ENCODE measurements around the gene STPG1. TPM values are rescaled to one million over a fixed set of nuclear protein-coding genes. Genes with fewer than 3 reads are reported as not detected.

STPG1 gene
- total RNA-seq, 1 donor from 2014 or later = 10.0 TPM

DNA sequence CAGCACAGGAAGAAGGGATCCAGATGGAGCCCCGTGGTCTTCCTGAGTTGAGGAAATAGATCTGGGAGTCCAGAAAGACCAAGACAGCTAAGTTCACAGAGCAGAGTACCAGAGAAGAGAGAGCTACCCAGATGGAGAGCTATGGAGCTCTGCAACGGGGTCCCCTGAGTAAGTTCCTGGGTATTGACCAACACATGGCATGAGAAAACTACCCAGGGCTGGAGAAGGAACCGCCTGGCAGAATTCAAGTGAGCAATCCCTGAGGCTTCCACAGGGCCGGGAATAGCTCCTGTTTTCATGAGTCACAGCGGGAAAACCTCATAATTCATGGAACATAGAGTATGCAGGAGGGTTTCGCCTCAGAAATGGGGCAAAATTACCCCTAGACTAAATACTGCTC lies 19.7 kb downstream of the STPG1 start:
- Mint-ChIP-seq H3K4me3 (ENCODE audit: unreplicated experiment) (no peak overlapping the region), H3K27me3 (ENCODE audit: unreplicated experiment) (peaks cover 4% of the 10 kb centered on the region), H3K36me3 (ENCODE audit: low read depth, unreplicated experiment) (no peaks in the 10 kb centered on the region), H3K4me1 (ENCODE audit: unreplicated experiment) (peaks cover 36% of the 10 kb centered on the region), H3K27ac (ENCODE audit: unreplicated experiment) (peak overlapping the region; percentile 68), H3K9me3 (ENCODE audit: unreplicated experiment) (no peaks in the 10 kb centered on the region)
- no peak for DNase-seq (ENCODE audit: low spot score)
- TF ChIP-seq, protein P1, sequence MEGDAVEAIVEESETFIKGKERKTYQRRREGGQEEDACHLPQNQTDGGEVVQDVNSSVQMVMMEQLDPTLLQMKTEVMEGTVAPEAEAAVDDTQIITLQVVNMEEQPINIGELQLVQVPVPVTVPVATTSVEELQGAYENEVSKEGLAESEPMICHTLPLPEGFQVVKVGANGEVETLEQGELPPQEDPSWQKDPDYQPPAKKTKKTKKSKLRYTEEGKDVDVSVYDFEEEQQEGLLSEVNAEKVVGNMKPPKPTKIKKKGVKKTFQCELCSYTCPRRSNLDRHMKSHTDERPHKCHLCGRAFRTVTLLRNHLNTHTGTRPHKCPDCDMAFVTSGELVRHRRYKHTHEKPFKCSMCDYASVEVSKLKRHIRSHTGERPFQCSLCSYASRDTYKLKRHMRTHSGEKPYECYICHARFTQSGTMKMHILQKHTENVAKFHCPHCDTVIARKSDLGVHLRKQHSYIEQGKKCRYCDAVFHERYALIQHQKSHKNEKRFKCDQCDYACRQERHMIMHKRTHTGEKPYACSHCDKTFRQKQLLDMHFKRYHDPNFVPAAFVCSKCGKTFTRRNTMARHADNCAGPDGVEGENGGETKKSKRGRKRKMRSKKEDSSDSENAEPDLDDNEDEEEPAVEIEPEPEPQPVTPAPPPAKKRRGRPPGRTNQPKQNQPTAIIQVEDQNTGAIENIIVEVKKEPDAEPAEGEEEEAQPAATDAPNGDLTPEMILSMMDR (IDR thresholded peaks at IDR 0.05; ENCODE audit: unreplicated experiment) = no peak

DNA sequence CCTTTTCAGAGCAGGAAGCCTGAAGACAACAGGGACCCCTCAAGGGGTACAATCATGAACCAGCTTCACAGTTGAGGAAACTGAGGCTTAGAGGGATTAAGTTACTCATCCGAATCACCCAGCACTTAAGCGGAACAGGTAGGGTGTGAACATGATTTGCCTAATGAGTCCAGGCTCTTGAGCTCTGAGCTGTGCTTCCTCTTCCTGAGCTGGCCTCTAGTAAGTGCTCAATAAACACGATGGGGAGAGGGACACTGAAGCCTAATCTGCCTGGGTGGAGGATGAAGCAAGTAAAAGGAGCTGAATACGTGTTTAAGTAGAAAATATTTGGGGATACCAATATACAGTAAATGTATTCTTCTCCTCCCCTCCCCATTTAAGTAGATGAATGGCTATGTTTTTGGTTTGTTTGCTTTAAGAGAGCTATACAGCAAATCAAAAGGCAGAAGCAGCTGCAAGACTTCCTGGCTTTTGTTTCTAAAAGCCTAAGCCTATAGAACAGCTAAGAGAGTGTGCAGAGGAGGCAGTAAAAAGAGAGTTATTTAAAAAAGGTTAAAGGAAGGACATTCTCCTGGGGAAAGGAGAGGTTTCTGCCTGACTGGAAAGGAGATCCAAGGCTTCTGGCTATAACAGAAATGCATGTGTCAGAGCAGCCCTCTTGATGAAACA lies 20.5 kb downstream of the STPG1 start:
- TF ChIP-seq, protein P1 (IDR thresholded peaks at IDR 0.05; ENCODE audit: unreplicated experiment) = no peak
- no peak for DNase-seq (ENCODE audit: low spot score)
- Mint-ChIP-seq H3K4me1 (ENCODE audit: unreplicated experiment) (peaks cover 36% of the 10 kb centered on the region), H3K27me3 (ENCODE audit: unreplicated experiment) (peaks cover 4% of the 10 kb centered on the region), H3K4me3 (ENCODE audit: unreplicated experiment) (no peak overlapping the region), H3K27ac (ENCODE audit: unreplicated experiment) (peak overlapping the region; percentile 68), H3K36me3 (ENCODE audit: low read depth, unreplicated experiment) (no peaks in the 10 kb centered on the region), H3K9me3 (ENCODE audit: unreplicated experiment) (no peaks in the 10 kb centered on the region)

DNA sequence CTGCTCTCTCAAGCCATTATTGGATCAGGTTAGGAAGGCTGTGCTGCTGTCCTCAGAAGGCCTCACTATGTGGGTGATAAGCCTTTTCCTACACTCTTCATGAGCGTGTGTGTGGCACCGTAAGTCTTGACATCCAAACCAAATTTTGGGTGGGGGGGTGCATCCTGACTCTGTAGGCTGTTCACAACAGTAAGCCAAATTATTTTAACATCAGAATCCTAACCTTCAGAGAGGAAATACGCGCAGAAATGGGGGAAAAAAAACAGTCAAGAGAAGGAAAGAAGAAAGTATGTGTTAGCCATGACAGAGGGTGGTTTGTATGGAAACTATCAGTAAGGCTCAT lies 21.0 kb downstream of the STPG1 start:
- no peaks in the 10 kb centered on the region for H3K9me3 Mint-ChIP-seq (ENCODE audit: unreplicated experiment)
- peaks cover 36% of the 10 kb centered on the region for H3K4me1 Mint-ChIP-seq (ENCODE audit: unreplicated experiment)
- peak overlapping the region; percentile 85 for H3K27ac Mint-ChIP-seq (ENCODE audit: unreplicated experiment)
- peaks cover 4% of the 10 kb centered on the region for H3K27me3 Mint-ChIP-seq (ENCODE audit: unreplicated experiment)
- no peak overlapping the region for H3K4me3 Mint-ChIP-seq (ENCODE audit: unreplicated experiment)
- TF ChIP-seq, protein P1 (IDR thresholded peaks at IDR 0.05; ENCODE audit: unreplicated experiment) = no peak
- H3K36me3 Mint-ChIP-seq (ENCODE audit: low read depth, unreplicated experiment) = no peaks in the 10 kb centered on the region
- DNase-seq (ENCODE audit: low spot score) = no peak

DNA sequence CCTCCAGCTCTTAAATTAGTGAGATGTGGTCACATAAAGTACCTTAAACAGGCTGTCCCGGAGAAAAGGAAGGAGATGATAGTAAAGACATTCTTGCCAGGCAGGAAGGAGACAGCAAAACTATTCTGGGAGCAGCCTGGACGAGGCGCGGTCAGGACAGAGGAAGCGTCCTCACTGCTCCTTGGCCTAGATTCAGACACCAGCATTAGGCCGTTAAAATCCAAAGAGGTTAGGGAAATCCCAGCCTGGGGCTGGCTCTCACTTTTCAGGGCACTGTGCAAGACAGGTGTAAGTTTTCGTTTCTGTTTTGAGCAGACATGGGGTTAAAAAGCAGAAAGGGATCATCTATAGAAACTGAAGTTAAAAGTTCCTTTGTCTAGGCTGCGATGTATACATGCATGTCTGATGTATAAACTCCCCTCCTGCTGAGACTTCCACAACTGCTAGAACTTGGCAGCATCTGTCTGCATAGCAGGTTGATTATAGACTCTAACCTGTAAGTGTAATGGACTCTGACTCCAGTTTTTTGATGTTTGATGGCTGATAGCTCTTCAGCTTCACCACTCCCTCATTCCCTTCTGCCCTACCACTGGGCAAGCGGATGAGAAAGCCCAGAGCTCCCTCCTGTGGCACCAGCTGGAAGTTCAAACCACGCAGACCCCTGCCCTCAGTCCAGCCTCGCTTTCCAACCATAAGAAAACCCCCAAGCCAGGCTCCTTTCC lies 21.5 kb downstream of the STPG1 start:
- Mint-ChIP-seq H3K4me1 (ENCODE audit: unreplicated experiment) (peaks cover 36% of the 10 kb centered on the region), H3K27me3 (ENCODE audit: unreplicated experiment) (peaks cover 4% of the 10 kb centered on the region), H3K36me3 (ENCODE audit: low read depth, unreplicated experiment) (no peaks in the 10 kb centered on the region), H3K4me3 (ENCODE audit: unreplicated experiment) (no peak overlapping the region), H3K9me3 (ENCODE audit: unreplicated experiment) (no peaks in the 10 kb centered on the region), H3K27ac (ENCODE audit: unreplicated experiment) (peak overlapping the region; percentile 85)
- DNase-seq (ENCODE audit: low spot score) = peak; percentile 80
- TF ChIP-seq, protein P1 (IDR thresholded peaks at IDR 0.05; ENCODE audit: unreplicated experiment) = peak; percentile 75

All from endothelial cell (in vitro differentiated cells).